PC-3 (cell line): ENCODE data around the gene SRRM2. TPM values are rescaled to one million over a fixed set of nuclear protein-coding genes. Genes with fewer than 3 reads are reported as not detected.

Experiments
- ATAC-seq: fragments of 200-7000 bp; cut with Tn5 transposase; 2 replicates; pipeline ENCODE4 v1.9.1; 2020; ENCODE audit warnings: mild to moderate bottlenecking, moderate library complexity
- BruUV-seq: library from RNA; stranded (reverse); fragments of 400-500 nt; replicated peaks from 2 replicates; lab custom pipeline; 2021; lab: Mats Ljungman, UMichigan
- CTCF ChIA-PET: fragments of 300-600 bp; sonication (Branson Sonifier 250); formaldehyde crosslinking; loops from one replicate; lab custom pipeline; 2022; ENCODE audit warnings: antibody characterized with exemption; lab: Charles Lee
- POLR2A ChIA-PET: fragments of 300-600 bp; sonication (Branson Sonifier 250); formaldehyde crosslinking; loops from one replicate; lab custom pipeline; 2022; ENCODE audit warnings: antibody characterized with exemption; ENCODE audit not compliant: unreplicated experiment; lab: Charles Lee
- DNase-seq: peaks from one replicate; pipeline ENCODE4 v3.0.0-alpha.2; 2015
- H2AFZ ChIP-seq: fragments of 300-600 bp; sonication (generic); 2 replicates; pipeline ENCODE4 v1.6.0; 2016; ENCODE audit warnings: antibody characterized with exemption, low read length
- H3F3A ChIP-seq: fragments of 300-600 bp; sonication (generic); one replicate; pipeline ENCODE4 v1.6.0; 2017; ENCODE audit warnings: antibody characterized with exemption, low read length, control low read depth, mild to moderate bottlenecking; ENCODE audit not compliant: unreplicated experiment
- H3K27ac ChIP-seq: fragments of 300-600 bp; sonication (generic); 2 replicates; pipeline ENCODE4 v1.5.1; 2016; ENCODE audit warnings: mild to moderate bottlenecking, low read length
- H3K27me3 ChIP-seq: fragments of 300-600 bp; sonication (generic); 2 replicates; pipeline ENCODE4 v1.6.1; 2016; ENCODE audit warnings: low read length, mixed read lengths
- H3K36me3 ChIP-seq: fragments of 300-600 bp; sonication (generic); 2 replicates; pipeline ENCODE4 v1.6.1; 2016; ENCODE audit warnings: low read depth, mixed run types, low read length, mixed read lengths
- H3K4me1 ChIP-seq: fragments of 300-600 bp; sonication (generic); 2 replicates; pipeline ENCODE4 v1.5.1; 2016; ENCODE audit warnings: low read length; ENCODE audit not compliant: insufficient read depth
- H3K4me2 ChIP-seq: fragments of 300-600 bp; sonication (generic); 2 replicates; pipeline ENCODE4 v1.6.0; 2016; ENCODE audit warnings: low read length
- H3K4me3 ChIP-seq: fragments of 300-600 bp; sonication (generic); 2 replicates; pipeline ENCODE4 v1.5.1; 2016; ENCODE audit warnings: mild to moderate bottlenecking, low read length, mixed read lengths
- H3K79me2 ChIP-seq: fragments of 300-600 bp; sonication (generic); 2 replicates; pipeline ENCODE4 v1.6.1; 2017; ENCODE audit warnings: low read length, mixed read lengths
- H3K9ac ChIP-seq: fragments of 300-600 bp; sonication (generic); 2 replicates; pipeline ENCODE4 v1.6.0; 2016; ENCODE audit warnings: mild to moderate bottlenecking, low read length
- H3K9me2 ChIP-seq: fragments of 300-600 bp; sonication (generic); replicated peaks from 2 replicates; pipeline ENCODE4 v1.6.1; 2016; ENCODE audit warnings: mixed run types, low read length, mixed read lengths
- H3K9me3 ChIP-seq: fragments of 300-600 bp; sonication (generic); 2 replicates; pipeline ENCODE4 v1.6.1; 2016; ENCODE audit warnings: low read length, mixed read lengths
- H4K20me1 ChIP-seq: fragments of 300-600 bp; sonication (generic); 2 replicates; pipeline ENCODE4 v1.6.1; 2016; ENCODE audit warnings: low read length, mixed read lengths
- EZH2 ChIP-seq: fragments of 300-600 bp; sonication (generic); IDR thresholded peaks from one replicate; pipeline ENCODE4 v1.6.1; 2017; ENCODE audit warnings: antibody characterized with exemption, mild to moderate bottlenecking, low read length; ENCODE audit not compliant: unreplicated experiment
- EZH2phosphoT487 ChIP-seq: fragments of 300-600 bp; sonication (generic); IDR thresholded peaks from 2 replicates; pipeline ENCODE4 v1.6.1; 2018; ENCODE audit warnings: mild to moderate bottlenecking, antibody characterized with exemption, low read length, borderline replicate concordance
- intact Hi-C: fragments of 100-400 bp; cut with micrococcal nuclease; formaldehyde crosslinking; loops from 2 replicates; pipeline ENCODE4 v1.9.0; 2023
- total RNA-seq: library from RNA; depleted of rRNA; stranded (reverse); fragments of >200 nt; gene quantifications from 2 replicates; pipeline ENCODE4 v1.2.3, GENCODE V29; 2014
- TF ChIP-seq, protein P1 (sequence below): fragments of 300-600 bp; sonication (generic); conservative IDR thresholded peaks from 2 replicates; pipeline ENCODE4 v1.5.1; 2017; ENCODE audit warnings: antibody characterized with exemption, low read depth, mild to moderate bottlenecking, low read length

Gene SRRM2
- total RNA-seq, 1 experiment from 2014 or later, result 72.6 TPM

DNA sequence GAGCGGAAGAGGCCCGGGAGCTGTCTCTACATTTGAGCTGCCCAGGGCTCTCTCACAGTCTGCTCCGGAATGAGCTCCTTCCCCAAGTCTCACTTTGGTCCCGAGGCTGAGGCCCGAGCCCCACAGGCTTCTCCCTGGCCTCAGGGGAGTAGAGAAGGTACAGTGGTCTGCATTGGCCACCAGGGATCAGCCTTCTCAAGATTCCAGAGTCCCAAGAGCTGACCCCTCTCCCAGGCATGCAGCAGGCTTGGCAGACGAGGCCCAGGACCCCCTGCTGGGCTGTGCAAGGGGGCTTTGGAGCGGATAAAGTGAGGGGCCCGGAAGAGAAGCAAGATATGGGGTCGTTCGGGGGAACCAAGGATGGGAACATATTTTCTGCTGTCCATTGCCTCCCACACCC lies 35.5 kb upstream of the SRRM2 start:
- POLR2A ChIA-PET, result interaction anchor here (0.5 to 0.6 kb wide), 2 partner anchors 122 to 1866 kb away, joined by 3 to 4 read pairs; no protein-coding TSS in a partner anchor
- Histone ChIP-seq H4K20me1 (no peaks in the 10 kb centered on the region), H3K27ac (no peak overlapping the region), H3K27me3 (no peaks in the 10 kb centered on the region), H3K79me2 (no peaks in the 10 kb centered on the region), H2AFZ (no peak overlapping the region), H3K9ac (no peak overlapping the region), H3K4me2 (no peak overlapping the region), H3K36me3 (no peaks in the 10 kb centered on the region), H3K9me2 (no peaks in the 10 kb centered on the region), H3K9me3 (no peaks in the 10 kb centered on the region), H3K4me3 (no peak overlapping the region), H3F3A (no peaks in the 10 kb centered on the region), H3K4me1 (peaks cover 15% of the 10 kb centered on the region)
- no peak for DNase-seq
- TF ChIP-seq EZH2, result no peak
- TF ChIP-seq EZH2phosphoT487, result no peak
- CTCF ChIA-PET, result no interaction called here
- intact Hi-C loops, result no loop called here
- ATAC-seq, result no peak
- no TSS peak for BruUV-seq

DNA sequence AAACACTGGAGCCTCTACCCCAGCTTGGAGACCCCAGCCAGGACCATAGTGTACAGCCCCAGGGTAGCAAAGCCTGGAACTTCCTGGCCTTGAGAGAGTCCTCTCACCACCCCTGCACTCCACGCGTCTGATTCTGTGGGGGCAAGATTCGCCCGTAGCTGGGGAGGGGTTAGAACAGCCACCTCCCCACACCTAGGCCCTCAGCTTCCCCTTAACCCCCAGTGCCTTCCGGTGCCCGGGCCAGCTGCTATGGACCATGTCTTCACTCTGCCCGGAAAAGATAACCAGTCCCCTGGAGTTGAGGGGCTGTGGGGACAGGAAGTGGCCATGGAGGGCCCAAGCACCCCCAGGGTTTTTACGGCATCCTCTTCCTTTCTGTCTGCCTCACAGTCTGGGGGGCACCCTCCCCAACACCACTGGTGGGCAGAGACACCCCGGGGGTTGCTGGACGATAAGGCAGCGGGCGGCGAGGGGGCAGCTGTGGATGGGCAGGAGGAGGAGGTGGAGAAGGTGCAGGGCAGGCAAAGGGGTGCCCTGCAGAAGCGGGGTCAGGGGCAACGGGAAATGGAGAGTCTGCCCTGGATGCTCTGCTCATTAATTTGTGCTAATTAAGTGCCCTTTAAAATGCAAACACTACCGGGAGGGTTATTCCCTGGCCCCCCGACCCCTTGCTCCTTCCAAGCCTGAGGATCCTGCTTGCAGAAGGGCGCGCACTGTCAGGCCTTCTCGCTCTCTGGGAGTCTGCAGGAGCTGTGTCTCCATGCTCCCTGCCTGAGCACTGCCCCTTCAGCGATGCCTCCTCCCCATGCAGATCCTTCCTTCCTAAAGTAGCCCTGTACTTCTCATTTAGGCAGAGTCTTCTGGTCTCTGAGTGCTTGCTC lies 34.8 kb upstream of the SRRM2 start:
- ATAC-seq (no peak), DNase-seq (no peak)
- Histone ChIP-seq H3K9me3 (no peaks in the 10 kb centered on the region), H3K4me1 (peaks cover 15% of the 10 kb centered on the region), H3K27ac (no peak overlapping the region), H3K9me2 (no peaks in the 10 kb centered on the region), H3K27me3 (no peaks in the 10 kb centered on the region), H3K4me2 (no peak overlapping the region), H3K79me2 (no peaks in the 10 kb centered on the region), H3K9ac (no peak overlapping the region), H3K36me3 (no peaks in the 10 kb centered on the region), H3F3A (no peaks in the 10 kb centered on the region), H3K4me3 (no peak overlapping the region), H2AFZ (no peak overlapping the region), H4K20me1 (no peaks in the 10 kb centered on the region)
- ChIA-PET POLR2A (no interaction called here), CTCF (no interaction called here)
- no TSS peak for BruUV-seq
- intact Hi-C loops, result no loop called here
- TF ChIP-seq EZH2phosphoT487, result no peak
- TF ChIP-seq, protein P1, sequence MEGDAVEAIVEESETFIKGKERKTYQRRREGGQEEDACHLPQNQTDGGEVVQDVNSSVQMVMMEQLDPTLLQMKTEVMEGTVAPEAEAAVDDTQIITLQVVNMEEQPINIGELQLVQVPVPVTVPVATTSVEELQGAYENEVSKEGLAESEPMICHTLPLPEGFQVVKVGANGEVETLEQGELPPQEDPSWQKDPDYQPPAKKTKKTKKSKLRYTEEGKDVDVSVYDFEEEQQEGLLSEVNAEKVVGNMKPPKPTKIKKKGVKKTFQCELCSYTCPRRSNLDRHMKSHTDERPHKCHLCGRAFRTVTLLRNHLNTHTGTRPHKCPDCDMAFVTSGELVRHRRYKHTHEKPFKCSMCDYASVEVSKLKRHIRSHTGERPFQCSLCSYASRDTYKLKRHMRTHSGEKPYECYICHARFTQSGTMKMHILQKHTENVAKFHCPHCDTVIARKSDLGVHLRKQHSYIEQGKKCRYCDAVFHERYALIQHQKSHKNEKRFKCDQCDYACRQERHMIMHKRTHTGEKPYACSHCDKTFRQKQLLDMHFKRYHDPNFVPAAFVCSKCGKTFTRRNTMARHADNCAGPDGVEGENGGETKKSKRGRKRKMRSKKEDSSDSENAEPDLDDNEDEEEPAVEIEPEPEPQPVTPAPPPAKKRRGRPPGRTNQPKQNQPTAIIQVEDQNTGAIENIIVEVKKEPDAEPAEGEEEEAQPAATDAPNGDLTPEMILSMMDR, result no peak
- no peak for TF ChIP-seq EZH2

DNA sequence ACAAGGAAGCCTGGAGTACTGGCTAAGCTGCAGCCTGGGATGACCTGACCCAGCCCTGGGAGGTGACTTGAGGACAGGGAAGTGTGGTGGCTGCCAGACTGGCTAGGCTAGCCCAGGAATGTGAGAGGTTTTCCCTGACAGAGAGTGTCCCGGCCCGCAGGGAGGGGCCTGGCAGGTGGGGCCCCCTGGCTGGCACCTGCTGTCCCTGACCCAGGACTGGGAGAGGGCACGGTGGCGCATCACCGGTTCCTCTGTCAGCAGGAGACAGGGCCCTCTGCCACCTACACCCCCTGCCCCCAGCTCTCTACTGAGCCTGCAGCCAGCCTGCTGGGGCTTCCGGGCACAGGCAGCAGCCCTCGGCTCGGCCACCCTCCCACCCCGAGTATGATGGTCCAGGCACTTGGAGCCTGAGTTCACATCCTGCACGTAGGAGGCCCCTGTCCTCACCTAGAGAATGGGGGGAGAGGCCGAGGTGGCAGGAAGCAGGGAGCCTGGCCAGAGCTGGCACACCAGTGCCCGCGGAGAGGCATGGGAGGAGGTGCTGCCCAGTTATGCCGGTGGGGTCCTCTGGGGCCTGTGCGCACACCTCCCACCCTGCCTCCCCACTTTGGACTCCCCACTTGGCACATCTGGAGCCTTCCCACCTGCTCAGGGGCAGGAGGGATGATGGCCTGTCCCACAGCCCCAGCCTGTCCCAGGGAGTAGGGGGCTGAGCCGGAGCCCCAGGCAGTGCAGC lies 32.9 kb upstream of the SRRM2 start:
- Histone ChIP-seq H3K79me2 (no peaks in the 10 kb centered on the region), H3K27me3 (no peaks in the 10 kb centered on the region), H3K9me3 (no peaks in the 10 kb centered on the region), H3K9me2 (no peaks in the 10 kb centered on the region), H3K27ac (no peak overlapping the region), H3K4me2 (peak overlapping the region; percentile 73), H3K36me3 (no peaks in the 10 kb centered on the region), H3K4me1 (peaks cover 15% of the 10 kb centered on the region), H3F3A (no peaks in the 10 kb centered on the region), H2AFZ (no peak overlapping the region), H3K4me3 (no peak overlapping the region; the same call in 1 of the 2 replicates), H3K9ac (no peak overlapping the region), H4K20me1 (no peaks in the 10 kb centered on the region)
- ChIA-PET POLR2A (no interaction called here), CTCF (no interaction called here)
- no peak for TF ChIP-seq EZH2
- TF ChIP-seq, protein P1, result no peak
- TF ChIP-seq EZH2phosphoT487, result no peak
- BruUV-seq, result no TSS peak
- ATAC-seq (0 out of 2 replicates have a peak, but pooled peaks have one; percentile 5), DNase-seq (peak; percentile 18)
- intact Hi-C loops, result loop anchor here (5.0 kb wide), 1 partner anchor 37 kb away; the partner anchor contains the start of gene KCTD5
